ENCODE results near the gene ZNF407. TPM values are rescaled to one million over a fixed set of nuclear protein-coding genes. Genes with fewer than 3 reads are reported as not detected.
A peak's percentile ranks its signal among the peaks of the same experiment; 100 is the strongest.

Gene ZNF407
- total and polyA plus RNA-seq, 2 donors: 5.1 to 9.7 TPM

DNA sequence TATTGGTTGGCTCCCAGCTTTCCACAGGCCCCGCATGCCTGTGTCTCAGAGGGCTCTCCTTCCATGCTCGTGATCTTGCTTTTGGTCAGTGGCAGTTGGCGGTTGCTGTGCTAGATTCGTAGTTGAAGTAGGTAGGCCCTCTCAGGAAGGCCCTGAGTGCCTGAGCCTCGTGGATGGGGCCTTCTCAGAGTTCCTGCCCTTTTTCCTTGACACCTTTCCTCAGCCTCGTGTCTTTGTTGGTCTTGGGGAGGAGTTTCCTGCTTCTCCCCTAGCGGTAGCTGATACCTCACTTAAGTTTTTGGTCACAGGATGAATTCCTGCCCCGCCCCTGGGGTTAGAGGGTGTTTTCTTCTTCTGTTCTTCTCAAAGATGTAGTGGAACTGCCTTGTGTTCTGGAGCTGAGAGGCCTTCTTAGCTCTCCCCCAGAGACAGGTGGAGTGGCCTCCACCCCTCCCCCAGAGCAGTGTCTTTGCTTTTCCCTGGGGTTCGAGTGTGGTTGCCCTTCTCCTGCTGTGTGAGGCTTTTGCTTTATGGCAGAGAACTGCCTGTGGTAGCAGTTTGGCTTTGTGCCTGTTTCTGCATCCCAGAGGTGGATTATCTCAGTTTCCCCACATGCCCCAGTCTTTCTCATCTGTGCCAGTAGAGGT lies 94.8 kb downstream of the ZNF407 start:
- 88% methylated on average over 9 of the region's 9 CpGs for WGBS
- Histone ChIP-seq H3K4me3 (ENCODE audit: low read length in 2 of 2) (no peak overlapping the region), H3K4me1 (ENCODE audit: control insufficient read depth in 2 of 2, insufficient read depth in 2 of 2, low read length in 2 of 2) (peaks cover 0 to 3% of the 10 kb centered on the region in 2 donors), H3K27me3 (ENCODE audit: control insufficient read depth in 2 of 2, insufficient read depth in 1 of 2, low read length in 1 of 2) (no peaks in the 10 kb centered on the region), H3K36me3 (ENCODE audit: control insufficient read depth in 2 of 2, insufficient read depth in 2 of 2, low read length in 1 of 2) (no peaks in the 10 kb centered on the region), H3K27ac (ENCODE audit: low read depth in 1 of 2, low read length in 1 of 2) (no peak overlapping the region), H3K9me3 (ENCODE audit: control insufficient read depth in 2 of 2, insufficient read depth in 1 of 2, low read length in 1 of 2) (no peaks in the 10 kb centered on the region)
- peak in 1 of 9 donors; percentile 2 for DNase-seq (ENCODE audit: low read depth in 6 of 9, low spot score in 9 of 9)

GRCh38 chr18:74694436-74694835 lies 96.8 kb downstream of the ZNF407 start:
- no peak overlapping the region for H3K4me3 ChIP-seq (ENCODE audit: low read length in 2 of 2)
- H3K36me3 ChIP-seq (ENCODE audit: control insufficient read depth in 2 of 2, insufficient read depth in 2 of 2, low read length in 1 of 2): no peaks in the 10 kb centered on the region
- H3K4me1 ChIP-seq (ENCODE audit: control insufficient read depth in 2 of 2, insufficient read depth in 2 of 2, low read length in 2 of 2): peaks cover 0 to 3% of the 10 kb centered on the region in 2 donors
- 98% methylated on average over 1 of the region's 1 CpG for WGBS
- no peaks in the 10 kb centered on the region for H3K27me3 ChIP-seq (ENCODE audit: control insufficient read depth in 2 of 2, insufficient read depth in 1 of 2, low read length in 1 of 2)
- no peak for DNase-seq (ENCODE audit: low read depth in 6 of 9, low spot score in 9 of 9)
- no peak overlapping the region for H3K27ac ChIP-seq (ENCODE audit: low read depth in 1 of 2, low read length in 1 of 2)
- no peaks in the 10 kb centered on the region for H3K9me3 ChIP-seq (ENCODE audit: control insufficient read depth in 2 of 2, insufficient read depth in 1 of 2, low read length in 1 of 2)

DNA sequence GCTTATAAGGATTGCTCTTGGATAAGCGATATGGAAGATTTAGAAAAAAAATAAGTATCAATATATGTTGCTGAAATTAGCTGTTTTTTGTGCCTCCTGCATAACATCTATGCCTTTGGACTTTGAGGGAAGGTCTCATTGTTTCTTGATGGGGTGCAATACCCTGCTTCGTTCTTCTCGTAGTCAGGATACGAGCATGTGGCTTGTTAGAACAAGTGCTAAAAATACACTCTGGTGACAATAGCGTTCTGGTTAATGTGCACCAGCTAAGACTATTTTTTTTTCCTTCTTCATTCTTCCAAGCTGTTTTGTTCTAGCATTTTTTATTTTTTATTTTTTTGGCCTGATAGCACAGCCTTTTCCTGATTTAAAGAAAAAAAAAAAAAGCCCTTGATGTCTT lies 97.5 kb downstream of the ZNF407 start:
- Histone ChIP-seq H3K4me1 (ENCODE audit: control insufficient read depth in 2 of 2, insufficient read depth in 2 of 2, low read length in 2 of 2) (peaks cover 0 to 3% of the 10 kb centered on the region in 2 donors), H3K36me3 (ENCODE audit: control insufficient read depth in 2 of 2, insufficient read depth in 2 of 2, low read length in 1 of 2) (no peaks in the 10 kb centered on the region), H3K27ac (ENCODE audit: low read depth in 1 of 2, low read length in 1 of 2) (no peak overlapping the region), H3K27me3 (ENCODE audit: control insufficient read depth in 2 of 2, insufficient read depth in 1 of 2, low read length in 1 of 2) (no peaks in the 10 kb centered on the region), H3K9me3 (ENCODE audit: control insufficient read depth in 2 of 2, insufficient read depth in 1 of 2, low read length in 1 of 2) (no peaks in the 10 kb centered on the region), H3K4me3 (ENCODE audit: low read length in 2 of 2) (no peak overlapping the region)
- no peak for DNase-seq (ENCODE audit: low read depth in 6 of 9, low spot score in 9 of 9)
- 95% methylated on average over 5 of the region's 5 CpGs for WGBS

GRCh38 chr18:74698881-74699280 lies 101.2 kb downstream of the ZNF407 start:
- Histone ChIP-seq H3K4me1 (ENCODE audit: control insufficient read depth in 2 of 2, insufficient read depth in 2 of 2, low read length in 2 of 2) (no peaks in the 10 kb centered on the region), H3K36me3 (ENCODE audit: control insufficient read depth in 2 of 2, insufficient read depth in 2 of 2, low read length in 1 of 2) (no peaks in the 10 kb centered on the region), H3K27me3 (ENCODE audit: control insufficient read depth in 2 of 2, insufficient read depth in 1 of 2, low read length in 1 of 2) (no peaks in the 10 kb centered on the region), H3K9me3 (ENCODE audit: control insufficient read depth in 2 of 2, insufficient read depth in 1 of 2, low read length in 1 of 2) (no peaks in the 10 kb centered on the region), H3K27ac (ENCODE audit: low read depth in 1 of 2, low read length in 1 of 2) (no peak overlapping the region), H3K4me3 (ENCODE audit: low read length in 2 of 2) (no peak overlapping the region)
- DNase-seq (ENCODE audit: low read depth in 6 of 9, low spot score in 9 of 9): no peak
- 97% methylated on average over 4 of the region's 4 CpGs for WGBS

DNA sequence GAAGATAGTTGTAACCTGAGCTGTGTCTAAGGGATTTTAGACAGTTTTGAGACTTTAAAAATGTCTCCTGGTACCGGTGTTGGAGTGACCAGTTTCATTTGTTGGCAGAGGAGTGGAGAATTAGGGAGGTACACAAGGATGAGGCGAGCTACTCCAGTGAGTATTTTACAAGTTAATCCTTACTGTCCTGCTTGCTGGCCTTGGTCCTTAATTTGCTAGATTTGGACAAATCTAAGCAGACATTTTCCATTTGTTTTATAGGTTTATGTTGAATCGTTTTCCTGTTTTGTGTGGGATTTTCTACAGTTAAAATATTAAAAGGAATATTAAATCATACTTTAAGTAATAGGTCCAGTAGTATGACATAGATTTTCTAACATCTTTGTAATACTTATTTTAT lies 101.8 kb downstream of the ZNF407 start:
- H3K36me3 ChIP-seq (ENCODE audit: control insufficient read depth in 2 of 2, insufficient read depth in 2 of 2, low read length in 1 of 2): no peaks in the 10 kb centered on the region
- no peak for DNase-seq (ENCODE audit: low read depth in 6 of 9, low spot score in 9 of 9)
- H3K27me3 ChIP-seq (ENCODE audit: control insufficient read depth in 2 of 2, insufficient read depth in 1 of 2, low read length in 1 of 2): no peaks in the 10 kb centered on the region
- no peak overlapping the region for H3K27ac ChIP-seq (ENCODE audit: low read depth in 1 of 2, low read length in 1 of 2)
- 98% methylated on average over 3 of the region's 3 CpGs for WGBS
- no peaks in the 10 kb centered on the region for H3K4me1 ChIP-seq (ENCODE audit: control insufficient read depth in 2 of 2, insufficient read depth in 2 of 2, low read length in 2 of 2)
- H3K4me3 ChIP-seq (ENCODE audit: low read length in 2 of 2): no peak overlapping the region
- no peaks in the 10 kb centered on the region for H3K9me3 ChIP-seq (ENCODE audit: control insufficient read depth in 2 of 2, insufficient read depth in 1 of 2, low read length in 1 of 2)

- Histone ChIP-seq H3K36me3 (ENCODE audit: control insufficient read depth in 2 of 2, insufficient read depth in 2 of 2, low read length in 1 of 2) (peaks cover 0 to 3% of the 10 kb centered on the region in 2 donors), H3K9me3 (ENCODE audit: control insufficient read depth in 2 of 2, insufficient read depth in 1 of 2, low read length in 1 of 2) (no peaks in the 10 kb centered on the region), H3K4me1 (ENCODE audit: control insufficient read depth in 2 of 2, insufficient read depth in 2 of 2, low read length in 2 of 2) (no peaks in the 10 kb centered on the region), H3K27me3 (ENCODE audit: control insufficient read depth in 2 of 2, insufficient read depth in 1 of 2, low read length in 1 of 2) (no peaks in the 10 kb centered on the region), H3K27ac (ENCODE audit: low read depth in 1 of 2, low read length in 1 of 2) (no peak overlapping the region), H3K4me3 (ENCODE audit: low read length in 2 of 2) (no peak overlapping the region)
- WGBS: 80% methylated on average over 3 of the region's 3 CpGs
- no peak for DNase-seq (ENCODE audit: low read depth in 6 of 9, low spot score in 9 of 9)
These were observed 105.3 kb downstream of the ZNF407 start for GRCh38 chr18:74702950-74703349.

- no peak overlapping the region for H3K4me3 ChIP-seq (ENCODE audit: low read length in 2 of 2)
These were observed 110.5 kb downstream of the ZNF407 start for GRCh38 chr18:74708169-74708568.

DNA sequence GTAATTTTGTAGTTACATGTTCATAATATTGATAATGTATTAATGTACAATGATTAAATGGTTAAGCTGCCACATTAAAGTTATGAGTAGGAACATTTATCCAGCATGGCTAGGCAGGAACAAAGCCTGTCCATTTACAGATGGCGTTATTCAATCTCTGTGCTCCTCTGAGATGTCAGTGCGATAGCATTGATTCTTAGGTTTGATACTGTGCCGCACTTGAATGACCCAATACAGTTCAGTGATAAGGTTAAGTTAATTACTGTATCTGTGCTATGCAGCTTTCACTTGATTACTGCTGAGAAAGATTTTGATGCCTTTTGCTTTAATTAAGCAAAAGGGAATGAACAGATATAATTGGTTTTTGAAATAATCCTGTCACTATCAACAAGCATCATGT lies 111.8 kb downstream of the ZNF407 start:
- Histone ChIP-seq H3K27ac (ENCODE audit: low read depth in 1 of 2, low read length in 1 of 2) (no peak overlapping the region), H3K9me3 (ENCODE audit: control insufficient read depth in 2 of 2, insufficient read depth in 1 of 2, low read length in 1 of 2) (no peaks in the 10 kb centered on the region), H3K4me3 (ENCODE audit: low read length in 2 of 2) (no peak overlapping the region), H3K4me1 (ENCODE audit: control insufficient read depth in 2 of 2, insufficient read depth in 2 of 2, low read length in 2 of 2) (no peaks in the 10 kb centered on the region), H3K27me3 (ENCODE audit: control insufficient read depth in 2 of 2, insufficient read depth in 1 of 2, low read length in 1 of 2) (no peaks in the 10 kb centered on the region), H3K36me3 (ENCODE audit: control insufficient read depth in 2 of 2, insufficient read depth in 2 of 2, low read length in 1 of 2) (peaks cover 0 to 5% of the 10 kb centered on the region in 2 donors)
- DNase-seq (ENCODE audit: low read depth in 6 of 9, low spot score in 9 of 9): no peak
- 100% methylated on average over 3 of the region's 3 CpGs for WGBS

More at GRCh38 chr18:74708169-74708568, 110.5 kb downstream of the ZNF407 start:
- no peak for DNase-seq (ENCODE audit: low read depth in 6 of 9, low spot score in 9 of 9)
- Histone ChIP-seq H3K36me3 (ENCODE audit: control insufficient read depth in 2 of 2, insufficient read depth in 2 of 2, low read length in 1 of 2) (peaks cover 0 to 5% of the 10 kb centered on the region in 2 donors), H3K9me3 (ENCODE audit: control insufficient read depth in 2 of 2, insufficient read depth in 1 of 2, low read length in 1 of 2) (no peaks in the 10 kb centered on the region), H3K4me1 (ENCODE audit: control insufficient read depth in 2 of 2, insufficient read depth in 2 of 2, low read length in 2 of 2) (no peaks in the 10 kb centered on the region), H3K27me3 (ENCODE audit: control insufficient read depth in 2 of 2, insufficient read depth in 1 of 2, low read length in 1 of 2) (no peaks in the 10 kb centered on the region), H3K27ac (ENCODE audit: low read depth in 1 of 2, low read length in 1 of 2) (no peak overlapping the region)

DNA sequence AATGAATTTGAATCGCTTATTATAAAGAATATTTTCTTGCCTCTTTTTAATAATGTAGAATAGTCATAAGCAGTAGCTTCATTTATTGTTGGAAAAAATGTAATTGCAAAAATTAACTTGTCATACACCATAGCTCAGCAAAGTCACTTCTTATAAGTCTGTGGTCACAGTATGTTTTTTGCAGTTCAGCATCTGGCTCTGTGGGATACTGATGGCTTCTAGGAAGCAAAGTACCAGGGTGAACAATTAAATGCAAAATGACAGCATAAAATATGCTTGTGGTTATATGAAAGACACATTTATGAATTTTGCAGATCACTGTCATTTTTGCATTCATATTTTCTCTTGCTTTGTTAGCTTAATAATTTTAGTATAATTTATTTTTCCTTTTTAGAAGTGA lies 116.5 kb downstream of the ZNF407 start:
- Histone ChIP-seq H3K4me1 (ENCODE audit: control insufficient read depth in 2 of 2, insufficient read depth in 2 of 2, low read length in 2 of 2) (no peaks in the 10 kb centered on the region), H3K27me3 (ENCODE audit: control insufficient read depth in 2 of 2, insufficient read depth in 1 of 2, low read length in 1 of 2) (no peaks in the 10 kb centered on the region), H3K4me3 (ENCODE audit: low read length in 2 of 2) (no peak overlapping the region), H3K9me3 (ENCODE audit: control insufficient read depth in 2 of 2, insufficient read depth in 1 of 2, low read length in 1 of 2) (no peaks in the 10 kb centered on the region), H3K27ac (ENCODE audit: low read depth in 1 of 2, low read length in 1 of 2) (no peak overlapping the region), H3K36me3 (ENCODE audit: control insufficient read depth in 2 of 2, insufficient read depth in 2 of 2, low read length in 1 of 2) (no peaks in the 10 kb centered on the region)
- 100% methylated on average over 1 of the region's 1 CpG for WGBS
- DNase-seq (ENCODE audit: low read depth in 6 of 9, low spot score in 9 of 9): no peak

Measured in thymus (tissue), 11 donors.